Panc1 (cell line): ENCODE data around the gene CALB2. TPM values are rescaled to one million over a fixed set of nuclear protein-coding genes. Genes with fewer than 3 reads are reported as not detected.

Experiments
- ATAC-seq: fragments of 200-7000 bp; cut with Tn5 transposase; 2 replicates; pipeline ENCODE4 v1.9.1; 2020; ENCODE audit warnings: mild to moderate bottlenecking, moderate library complexity
- BruUV-seq: library from RNA; stranded (reverse); fragments of 400-500 nt; replicated peaks from 2 replicates; lab custom pipeline; 2021; lab: Mats Ljungman, UMichigan
- CTCF ChIA-PET: fragments of 300-600 bp; sonication (Branson Sonifier 250); formaldehyde crosslinking; loops from one replicate; lab custom pipeline; 2022; ENCODE audit warnings: antibody characterized with exemption; lab: Charles Lee
- POLR2A ChIA-PET: fragments of 300-600 bp; sonication (Branson Sonifier 250); formaldehyde crosslinking; loops from one replicate; lab custom pipeline; 2022; ENCODE audit warnings: antibody characterized with exemption; lab: Charles Lee
- DNase-seq: peaks from one replicate; pipeline ENCODE4 v3.0.0-alpha.2; 2010; ENCODE audit warnings: low read depth, low spot score
- H3K27ac ChIP-seq: 2 replicates; pipeline ENCODE4 v1.5.1; 2011; ENCODE audit warnings: mild to moderate bottlenecking, low read length, inconsistent platforms
- H3K27me3 ChIP-seq: fragments of 200-500 bp; sonication (Bioruptor generic); 2 replicates; pipeline ENCODE4 v1.6.0; 2014; ENCODE audit warnings: low read length, inconsistent platforms; ENCODE audit not compliant: control insufficient read depth, insufficient read depth
- H3K36me3 ChIP-seq: fragments of 200-500 bp; sonication (Bioruptor generic); 2 replicates; pipeline ENCODE4 v1.5.1; 2014; ENCODE audit warnings: inconsistent platforms, mild to moderate bottlenecking, low read length, moderate library complexity; ENCODE audit not compliant: control insufficient read depth, insufficient read depth
- H3K4me1 ChIP-seq: 2 replicates; pipeline ENCODE4 v1.5.1; 2011; ENCODE audit warnings: inconsistent platforms, mild to moderate bottlenecking, low read length, moderate library complexity; ENCODE audit not compliant: control insufficient read depth, insufficient read depth
- H3K4me3 ChIP-seq, 2 experiments: 2 replicates each; pipeline ENCODE4 v1.5.1; 2011 to 2012; ENCODE audit warnings: low read depth in 2 of 2, low read length in 2 of 2, mild to moderate bottlenecking in 2 of 2, inconsistent platforms in 1 of 2, moderate library complexity in 1 of 2
- H3K9me3 ChIP-seq: fragments of 200-500 bp; sonication (Bioruptor generic); 2 replicates; pipeline ENCODE4 v1.5.1; 2014; ENCODE audit warnings: low read depth, mild to moderate bottlenecking, inconsistent platforms, low read length, moderate library complexity; ENCODE audit not compliant: control insufficient read depth, insufficient read depth
- CTCF ChIP-seq: fragments of 450-650 bp; IDR thresholded peaks from 2 replicates; pipeline ENCODE4 v1.5.1; 2017; ENCODE audit warnings: mild to moderate bottlenecking
- POLR2AphosphoS5 ChIP-seq: IDR thresholded peaks from 2 replicates; pipeline ENCODE4 v1.6.1; 2012; ENCODE audit warnings: mild to moderate bottlenecking, low read depth, low read length, moderate library complexity
- REST ChIP-seq, 2 experiments: IDR thresholded peaks; 2 replicates each; pipeline ENCODE4 v1.6.1; 2011 to 2012; ENCODE audit warnings: low read depth in 2 of 2, control low read depth in 1 of 2, low read length in 1 of 2, mild to moderate bottlenecking in 1 of 2, moderate library complexity in 1 of 2; ENCODE audit not compliant: insufficient read depth in 1 of 2
- SIN3A ChIP-seq: IDR thresholded peaks from 2 replicates; pipeline ENCODE4 v1.6.1; 2012; ENCODE audit warnings: low read depth, mild to moderate bottlenecking, low read length, moderate library complexity, borderline replicate concordance; ENCODE audit not compliant: insufficient read depth
- TCF7L2 ChIP-seq: IDR thresholded peaks from 2 replicates; pipeline ENCODE4 v1.6.1; 2011; ENCODE audit warnings: mild to moderate bottlenecking, low read depth, low read length, inconsistent platforms
- in situ Hi-C: cut with HindIII; loops from 2 replicates; pipeline ENCODE4 v1.10.0; 2016; ENCODE audit warnings: low sequenced_read_pairs, low pct_unique_long_range_greater_than_20kb
- intact Hi-C: fragments of 100-400 bp; cut with micrococcal nuclease; formaldehyde crosslinking; loops from one replicate; pipeline ENCODE4 v1.10.0; 2022; ENCODE audit not compliant: unreplicated experiment
- total RNA-seq: library from RNA; stranded (reverse); gene quantifications from one replicate; pipeline ENCODE4 v1.2.1, GENCODE V29; 2021; ENCODE audit not compliant: unreplicated experiment

Gene CALB2
- total RNA-seq, 1 experiment from 2014 or later = 0.59 TPM

- Histone ChIP-seq H3K36me3 (no peaks in the 10 kb centered on the region), H3K4me3 (no peak overlapping the region), H3K9me3 (no peaks in the 10 kb centered on the region), H3K4me1 (no peaks in the 10 kb centered on the region; the same call in 1 of the 2 replicates), H3K27me3 (no peaks in the 10 kb centered on the region; the same call in 1 of the 2 replicates), H3K27ac (no peak overlapping the region)
- ChIA-PET CTCF (interaction anchor here (1.1 to 1.3 kb wide), 2 partner anchors 85 to 87 kb away, joined by 3 to 8 read pairs; no protein-coding TSS in a partner anchor), POLR2A (no interaction called here)
- TF ChIP-seq CTCF (no peak), SIN3A (no peak), POLR2AphosphoS5 (no peak), REST (IDR thresholded peaks at IDR 0.05; ENCODE audit: insufficient read depth in 1 of 2, low read depth in 2 of 2, low read length in 1 of 2) (no peak), TCF7L2 (no peak)
- intact Hi-C loops = loop anchor here (2.0 to 5.0 kb wide), 2 partner anchors 85 to 129 kb away; no protein-coding TSS in a partner anchor
- DNase-seq (no peak), ATAC-seq (no peak)
- BruUV-seq = no TSS peak
- in situ Hi-C loops = no loop called here
Measured at GRCh38 chr16:71413341-71413740, 54.8 kb downstream of the CALB2 start.

GRCh38 chr16:71414038-71414437, 55.5 kb downstream of the CALB2 start:
- DNase-seq (no peak), ATAC-seq (no peak)
- intact Hi-C loops (loop anchor here (5.0 kb wide), 1 partner anchor 128 kb away; no protein-coding TSS in a partner anchor), in situ Hi-C loops (no loop called here)
- Histone ChIP-seq H3K4me3 (no peak overlapping the region), H3K9me3 (no peaks in the 10 kb centered on the region), H3K27ac (no peak overlapping the region), H3K27me3 (no peaks in the 10 kb centered on the region), H3K4me1 (no peaks in the 10 kb centered on the region; the same call in 1 of the 2 replicates), H3K36me3 (no peaks in the 10 kb centered on the region)
- BruUV-seq = no TSS peak
- ChIA-PET POLR2A (no interaction called here), CTCF (no interaction called here)
- TF ChIP-seq SIN3A (no peak), CTCF (no peak), REST (IDR thresholded peaks at IDR 0.05; ENCODE audit: insufficient read depth in 1 of 2, low read depth in 2 of 2, low read length in 1 of 2) (no peak), TCF7L2 (no peak), POLR2AphosphoS5 (no peak)
